Erythroblast (primary cell): ENCODE measurements around the gene TNFRSF9.

Source experiments
- GATA1 ChIP-seq: IDR thresholded peaks from 2 replicates; pipeline ENCODE4 v1.6.1; 2011; ENCODE audit warnings: low read depth, mild to moderate bottlenecking, control low read depth, low read length, moderate library complexity
- POLR2A ChIP-seq: IDR thresholded peaks from 2 replicates; pipeline ENCODE4 v1.6.1; 2011; ENCODE audit warnings: mild to moderate bottlenecking, low read length

DNA sequence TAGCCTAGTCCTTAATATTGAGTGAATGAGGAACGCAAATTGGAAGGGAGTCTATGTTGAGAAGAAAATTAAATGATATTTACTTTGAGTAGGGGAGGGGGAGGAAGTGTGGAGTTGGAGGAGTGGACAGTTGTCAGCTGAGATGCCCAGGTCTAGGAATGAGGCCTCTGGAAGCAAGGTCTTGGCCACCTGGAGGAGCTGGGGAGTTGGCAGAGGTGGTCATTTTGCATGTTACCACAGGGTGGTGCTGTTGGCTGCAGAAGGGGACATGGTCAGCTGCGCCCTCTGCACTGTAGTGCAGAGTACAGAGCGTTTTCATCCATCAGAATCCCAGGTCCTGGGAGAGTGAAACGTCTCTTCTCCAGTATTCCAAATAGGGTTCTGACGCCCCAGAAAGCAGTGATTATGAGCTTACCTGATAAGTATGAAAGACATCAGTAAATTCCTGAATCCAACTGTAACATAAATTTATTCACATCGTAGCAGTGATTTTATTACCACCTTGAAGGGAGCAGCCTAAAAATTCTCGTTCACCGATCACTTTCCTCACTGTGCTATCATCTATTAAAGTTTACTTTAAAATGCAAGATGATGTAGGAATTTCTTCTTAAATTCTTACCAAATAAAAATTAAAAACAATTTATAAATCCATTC lies 34.7 kb upstream of the TNFRSF9 start:
- TF ChIP-seq POLR2A (no peak), GATA1 (no peak)
